Endodermal cell (in vitro differentiated cells): ENCODE results near the gene ZNF407. TPM values are rescaled to one million over a fixed set of nuclear protein-coding genes. Genes with fewer than 3 reads are reported as not detected.

Source experiments
- DNase-seq: peaks from one replicate; pipeline ENCODE4 v3.0.0-alpha.2; 2017
- H3K27ac ChIP-seq: 2 replicates; pipeline ENCODE4 v1.5.1; 2013; ENCODE audit warnings: mild to moderate bottlenecking, low read depth, low read length, moderate library complexity
- H3K27me3 ChIP-seq: 2 replicates; pipeline ENCODE4 v1.6.1; 2013; ENCODE audit warnings: mild to moderate bottlenecking, low read length, moderate library complexity; ENCODE audit not compliant: insufficient read depth, control insufficient read depth, poor library complexity, severe bottlenecking
- H3K36me3 ChIP-seq: 2 replicates; pipeline ENCODE4 v1.7.0; 2013; ENCODE audit warnings: mild to moderate bottlenecking, low read length, moderate library complexity; ENCODE audit not compliant: control insufficient read depth, insufficient read depth
- H3K4me1 ChIP-seq: one replicate; pipeline ENCODE4 v1.7.0; 2013; ENCODE audit warnings: low read length; ENCODE audit not compliant: control insufficient read depth, insufficient read depth
- H3K4me3 ChIP-seq: 2 replicates; pipeline ENCODE4 v1.5.1; 2013; ENCODE audit warnings: mild to moderate bottlenecking, low read length, moderate library complexity
- H3K9ac ChIP-seq: 2 replicates; pipeline ENCODE4 v1.6.1; 2013; ENCODE audit warnings: mild to moderate bottlenecking, low read length, moderate library complexity; ENCODE audit not compliant: poor library complexity, severe bottlenecking; ENCODE audit errors: extremely low read depth
- H3K9me3 ChIP-seq: 2 replicates; pipeline ENCODE4 v1.6.1; 2013; ENCODE audit warnings: mild to moderate bottlenecking, low read length, moderate library complexity; ENCODE audit not compliant: control insufficient read depth
- H3K27ac Mint-ChIP-seq: 2 replicates; pipeline ENCODE4 v1.8.0; 2020; ENCODE audit warnings: mixed read lengths
- H3K27me3 Mint-ChIP-seq: 2 replicates; pipeline ENCODE4 v1.8.0; 2021; ENCODE audit warnings: mild to moderate bottlenecking, mixed read lengths; ENCODE audit not compliant: insufficient read depth
- H3K36me3 Mint-ChIP-seq: 2 replicates; pipeline ENCODE4 v1.8.0; 2020; ENCODE audit warnings: low read depth, mixed read lengths
- H3K4me1 Mint-ChIP-seq: 2 replicates; pipeline ENCODE4 v1.8.0; 2020; ENCODE audit warnings: mixed read lengths
- H3K4me3 Mint-ChIP-seq: 2 replicates; pipeline ENCODE4 v1.8.0; 2020; ENCODE audit warnings: mild to moderate bottlenecking, moderate library complexity, mixed read lengths
- H3K9me3 Mint-ChIP-seq: 2 replicates; pipeline ENCODE4 v1.8.0; 2020; ENCODE audit warnings: mild to moderate bottlenecking, mixed read lengths
- CTCF ChIP-seq: fragments of 200-600 bp; sonication (generic); conservative IDR thresholded peaks from 2 replicates; pipeline ENCODE4 v1.5.0; 2021; ENCODE audit warnings: antibody characterized with exemption, mild to moderate bottlenecking
- WGBS, 2 experiments: methylation state at CpG; one replicate each; pipeline versions ENCODE4 v1.1.5 to v1.1.7; 2013; ENCODE audit warnings: missing lambda C conversion rate in 2 of 2, mixed read lengths in 1 of 2; ENCODE audit not compliant: insufficient coverage in 1 of 2, insufficient read length in 1 of 2; 5-methylcytosine and 5-hydroxymethylcytosine counted together
- total RNA-seq, 2 donors: library from RNA; stranded (reverse); fragmentation: NEBNext Ultra II Directional in 1 of 2; extraction: Animal tissue kit (Norgen Biotek cat#: 25700) in 1 of 2; gene quantifications; 2 replicates in 1 of 2; 3 replicates in 1 of 2; pipeline ENCODE4 v1.2.1, GENCODE V29; 2021

The ZNF407 gene
- total RNA-seq, 2 donors from 2014 or later, result 7.6 to 13.1 TPM

- 92 to 95% methylated on average over 4 to 8 of the region's 8 CpGs for WGBS, 2 experiments
- no peak overlapping the region for H3K9ac ChIP-seq
- Mint-ChIP-seq H3K4me3 (no peak overlapping the region), H3K27ac (no peak overlapping the region), H3K27me3 (no peaks in the 10 kb centered on the region), H3K36me3 (no peaks in the 10 kb centered on the region), H3K4me1 (peaks cover 3% of the 10 kb centered on the region), H3K9me3 (no peaks in the 10 kb centered on the region)
- no peak overlapping the region for H3K27ac ChIP-seq
- TF ChIP-seq CTCF, result no peak
- no peaks in the 10 kb centered on the region for H3K9me3 ChIP-seq
- H3K4me3 ChIP-seq, result no peak overlapping the region
- DNase-seq, result no peak
- H3K27me3 ChIP-seq, result no peaks in the 10 kb centered on the region
- H3K36me3 ChIP-seq, result no peaks in the 10 kb centered on the region
- H3K4me1 ChIP-seq, result no peaks in the 10 kb centered on the region
Observed at GRCh38 chr18:74789078-74789477, 191.4 kb downstream of the ZNF407 start.

DNA sequence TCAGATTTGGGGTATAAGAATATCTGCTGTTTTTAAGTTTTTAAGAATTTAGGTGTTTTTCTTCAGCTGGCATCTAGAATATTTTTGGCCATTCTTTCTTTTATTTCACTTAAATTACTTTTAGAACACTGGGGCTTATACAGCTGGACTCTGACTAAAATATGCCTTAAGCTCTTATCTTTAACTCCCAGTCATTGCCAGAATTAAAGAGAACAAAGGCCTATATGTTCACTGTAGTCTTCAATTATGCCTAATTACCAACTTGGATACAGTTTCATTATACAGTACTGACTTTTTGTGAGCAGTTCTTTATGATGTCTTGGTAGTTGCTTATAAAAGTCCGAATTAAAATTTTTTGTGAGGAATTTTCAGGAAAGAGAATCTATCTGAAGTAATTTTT lies 192.8 kb downstream of the ZNF407 start:
- H3K4me1 Mint-ChIP-seq, result peaks cover 4% of the 10 kb centered on the region
- 88 to 93% methylated on average over 1 of the region's 1 CpG for WGBS, 2 experiments
- Histone ChIP-seq H3K36me3 (no peaks in the 10 kb centered on the region), H3K9me3 (no peaks in the 10 kb centered on the region), H3K4me1 (no peaks in the 10 kb centered on the region), H3K27ac (no peak overlapping the region), H3K27me3 (no peaks in the 10 kb centered on the region), H3K9ac (no peak overlapping the region), H3K4me3 (no peak overlapping the region)
- no peaks in the 10 kb centered on the region for H3K9me3 Mint-ChIP-seq
- no peaks in the 10 kb centered on the region for H3K27me3 Mint-ChIP-seq
- no peak for TF ChIP-seq CTCF
- H3K27ac Mint-ChIP-seq, result no peak overlapping the region
- H3K36me3 Mint-ChIP-seq, result no peaks in the 10 kb centered on the region
- no peak for DNase-seq
- no peak overlapping the region for H3K4me3 Mint-ChIP-seq

DNA sequence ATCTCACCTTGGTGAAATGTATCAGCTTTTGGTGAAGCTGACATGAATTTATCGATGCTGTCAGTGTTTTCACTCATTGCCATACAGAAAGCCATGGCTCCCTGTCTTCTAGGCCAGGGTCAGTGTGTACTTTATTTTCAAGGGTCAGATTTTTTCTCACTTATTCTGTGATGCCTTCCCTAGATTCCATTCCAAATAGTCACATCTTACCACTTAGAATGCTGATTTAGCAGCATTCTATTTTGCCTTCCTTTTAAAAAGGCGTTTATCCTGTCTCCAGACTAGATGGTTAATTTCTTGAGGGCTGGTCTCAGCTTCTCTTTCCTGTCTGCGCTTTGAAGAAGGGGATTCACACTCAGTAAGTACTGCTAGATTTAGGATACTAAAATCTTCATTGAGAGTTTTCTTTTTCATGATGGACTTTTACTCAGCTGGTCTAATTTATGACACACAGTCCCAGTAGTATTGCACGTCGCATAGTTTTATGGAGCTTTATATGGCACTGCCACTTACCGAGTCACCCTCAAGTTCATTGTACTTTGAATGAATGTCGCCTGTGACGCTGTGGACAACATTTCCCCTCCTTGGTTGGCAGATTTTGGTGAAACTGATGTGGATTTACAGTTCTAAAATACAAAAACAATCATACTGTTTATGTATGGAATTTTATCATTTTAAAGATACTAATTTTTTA lies 194.0 kb downstream of the ZNF407 start:
- Mint-ChIP-seq H3K27me3 (no peaks in the 10 kb centered on the region), H3K4me3 (no peak overlapping the region), H3K27ac (no peak overlapping the region), H3K36me3 (no peaks in the 10 kb centered on the region), H3K4me1 (peaks cover 5% of the 10 kb centered on the region), H3K9me3 (no peaks in the 10 kb centered on the region)
- no peak overlapping the region for H3K27ac ChIP-seq
- DNase-seq, result no peak
- 92 to 95% methylated on average over 2 to 7 of the region's 8 CpGs for WGBS, 2 experiments
- H3K36me3 ChIP-seq, result no peaks in the 10 kb centered on the region
- TF ChIP-seq CTCF, result no peak
- peaks cover under 1% of the 10 kb centered on the region for H3K4me1 ChIP-seq
- H3K9ac ChIP-seq, result no peak overlapping the region
- no peak overlapping the region for H3K4me3 ChIP-seq
- no peaks in the 10 kb centered on the region for H3K9me3 ChIP-seq
- H3K27me3 ChIP-seq, result no peaks in the 10 kb centered on the region
